ENCODE results near the gene TM9SF1. TPM values are rescaled to one million over a fixed set of nuclear protein-coding genes. Genes with fewer than 3 reads are reported as not detected.
A peak's percentile ranks its signal among the peaks of the same experiment; 100 is the strongest.

The TM9SF1 gene
- total and polyA plus RNA-seq, 2 of the 13 experiments (the other 11 are each of a cell fraction or from before 2014, with no cell fraction given) = 83.2 to 110 TPM

DNA sequence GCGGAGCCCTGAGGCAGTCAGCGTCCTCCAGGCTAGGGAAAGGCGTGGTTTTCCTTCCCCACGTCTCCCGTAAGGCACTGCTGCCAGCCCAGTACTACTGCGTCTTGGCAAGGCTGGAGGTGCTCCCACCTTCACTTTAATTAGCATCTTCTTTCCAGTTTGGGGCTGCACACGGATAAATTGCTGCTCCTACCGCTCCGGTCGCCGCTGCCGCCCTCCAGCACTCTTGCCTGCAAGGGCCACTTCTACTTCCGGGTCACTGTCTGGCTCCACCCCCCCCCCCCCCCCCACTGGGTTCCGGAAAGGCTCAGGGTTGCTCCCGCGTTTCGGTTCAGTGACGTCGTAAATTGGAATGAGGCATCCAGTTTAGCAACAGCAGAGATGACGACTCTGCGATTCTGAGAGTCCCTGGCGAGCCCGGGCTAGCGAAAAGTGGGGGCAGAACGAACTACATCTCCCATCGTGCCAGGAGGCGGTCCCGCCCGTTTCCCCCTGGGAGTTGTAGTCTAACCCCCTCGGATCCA is 36.9 kb upstream of the TM9SF1 start, which contains the start of gene NEDD8 (continued):
- TF ChIP-seq SIX1 (CRISPR knock-in tag; IDR thresholded peaks at IDR 0.05; ENCODE audit: borderline replicate concordance) = peak; percentile 40; the same call in 1 of the 2 replicates
- peak; percentile 39; the same call in 1 of the 2 replicates for TF ChIP-seq RBAK (CRISPR knock-in tag; IDR thresholded peaks at IDR 0.05)
- TF ChIP-seq KDM6A (CRISPR knock-in tag; IDR thresholded peaks at IDR 0.05; ENCODE audit: low read depth) = no peak; the same call in none of the 2 replicates
- TF ChIP-seq, protein P1, sequence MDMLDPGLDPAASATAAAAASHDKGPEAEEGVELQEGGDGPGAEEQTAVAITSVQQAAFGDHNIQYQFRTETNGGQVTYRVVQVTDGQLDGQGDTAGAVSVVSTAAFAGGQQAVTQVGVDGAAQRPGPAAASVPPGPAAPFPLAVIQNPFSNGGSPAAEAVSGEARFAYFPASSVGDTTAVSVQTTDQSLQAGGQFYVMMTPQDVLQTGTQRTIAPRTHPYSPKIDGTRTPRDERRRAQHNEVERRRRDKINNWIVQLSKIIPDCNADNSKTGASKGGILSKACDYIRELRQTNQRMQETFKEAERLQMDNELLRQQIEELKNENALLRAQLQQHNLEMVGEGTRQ (IDR thresholded peaks at IDR 0.05; ENCODE audit: low read depth, low read length) = no peak
- TF ChIP-seq, protein P1 (CRISPR knock-in tag; IDR thresholded peaks at IDR 0.05; ENCODE audit: borderline replicate concordance) = peak; percentile 53; the same call in 1 of the 2 replicates
- no peak for TF ChIP-seq ZNF577 (CRISPR knock-in tag; IDR thresholded peaks at IDR 0.05; ENCODE audit: borderline replicate concordance, low read depth)
- no peak; the same call in 1 of the 2 replicates for TF ChIP-seq RXRB (CRISPR knock-in tag; IDR thresholded peaks at IDR 0.05; ENCODE audit: borderline replicate concordance)
- TF ChIP-seq MBD4 (IDR thresholded peaks at IDR 0.05; ENCODE audit: borderline replicate concordance, low read length) = no peak
- no peak for TF ChIP-seq NFIC (IDR thresholded peaks at IDR 0.05; ENCODE audit: low read length)
- TF ChIP-seq, protein P2, sequence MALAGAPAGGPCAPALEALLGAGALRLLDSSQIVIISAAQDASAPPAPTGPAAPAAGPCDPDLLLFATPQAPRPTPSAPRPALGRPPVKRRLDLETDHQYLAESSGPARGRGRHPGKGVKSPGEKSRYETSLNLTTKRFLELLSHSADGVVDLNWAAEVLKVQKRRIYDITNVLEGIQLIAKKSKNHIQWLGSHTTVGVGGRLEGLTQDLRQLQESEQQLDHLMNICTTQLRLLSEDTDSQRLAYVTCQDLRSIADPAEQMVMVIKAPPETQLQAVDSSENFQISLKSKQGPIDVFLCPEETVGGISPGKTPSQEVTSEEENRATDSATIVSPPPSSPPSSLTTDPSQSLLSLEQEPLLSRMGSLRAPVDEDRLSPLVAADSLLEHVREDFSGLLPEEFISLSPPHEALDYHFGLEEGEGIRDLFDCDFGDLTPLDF (CRISPR knock-in tag; IDR thresholded peaks at IDR 0.05) = no peak
- TF ChIP-seq, protein P3, sequence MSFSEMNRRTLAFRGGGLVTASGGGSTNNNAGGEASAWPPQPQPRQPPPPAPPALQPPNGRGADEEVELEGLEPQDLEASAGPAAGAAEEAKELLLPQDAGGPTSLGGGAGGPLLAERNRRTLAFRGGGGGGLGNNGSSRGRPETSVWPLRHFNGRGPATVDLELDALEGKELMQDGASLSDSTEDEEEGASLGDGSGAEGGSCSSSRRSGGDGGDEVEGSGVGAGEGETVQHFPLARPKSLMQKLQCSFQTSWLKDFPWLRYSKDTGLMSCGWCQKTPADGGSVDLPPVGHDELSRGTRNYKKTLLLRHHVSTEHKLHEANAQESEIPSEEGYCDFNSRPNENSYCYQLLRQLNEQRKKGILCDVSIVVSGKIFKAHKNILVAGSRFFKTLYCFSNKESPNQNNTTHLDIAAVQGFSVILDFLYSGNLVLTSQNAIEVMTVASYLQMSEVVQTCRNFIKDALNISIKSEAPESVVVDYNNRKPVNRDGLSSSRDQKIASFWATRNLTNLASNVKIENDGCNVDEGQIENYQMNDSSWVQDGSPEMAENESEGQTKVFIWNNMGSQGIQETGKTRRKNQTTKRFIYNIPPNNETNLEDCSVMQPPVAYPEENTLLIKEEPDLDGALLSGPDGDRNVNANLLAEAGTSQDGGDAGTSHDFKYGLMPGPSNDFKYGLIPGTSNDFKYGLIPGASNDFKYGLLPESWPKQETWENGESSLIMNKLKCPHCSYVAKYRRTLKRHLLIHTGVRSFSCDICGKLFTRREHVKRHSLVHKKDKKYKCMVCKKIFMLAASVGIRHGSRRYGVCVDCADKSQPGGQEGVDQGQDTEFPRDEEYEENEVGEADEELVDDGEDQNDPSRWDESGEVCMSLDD (CRISPR knock-in tag; IDR thresholded peaks at IDR 0.05; ENCODE audit: borderline replicate concordance) = peak; percentile 32; the same call in 1 of the 2 replicates
- TF ChIP-seq, protein P4, sequence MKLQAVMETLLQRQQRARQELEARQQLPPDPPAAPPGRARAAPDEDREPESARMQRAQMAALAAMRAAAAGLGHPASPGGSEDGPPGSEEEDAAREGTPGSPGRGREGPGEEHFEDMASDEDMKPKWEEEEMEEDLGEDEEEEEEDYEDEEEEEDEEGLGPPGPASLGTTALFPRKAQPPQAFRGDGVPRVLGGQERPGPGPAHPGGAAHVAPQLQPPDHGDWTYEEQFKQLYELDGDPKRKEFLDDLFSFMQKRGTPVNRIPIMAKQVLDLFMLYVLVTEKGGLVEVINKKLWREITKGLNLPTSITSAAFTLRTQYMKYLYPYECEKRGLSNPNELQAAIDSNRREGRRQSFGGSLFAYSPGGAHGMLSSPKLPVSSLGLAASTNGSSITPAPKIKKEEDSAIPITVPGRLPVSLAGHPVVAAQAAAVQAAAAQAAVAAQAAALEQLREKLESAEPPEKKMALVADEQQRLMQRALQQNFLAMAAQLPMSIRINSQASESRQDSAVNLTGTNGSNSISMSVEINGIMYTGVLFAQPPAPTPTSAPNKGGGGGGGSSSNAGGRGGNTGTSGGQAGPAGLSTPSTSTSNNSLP (IDR thresholded peaks at IDR 0.05; ENCODE audit: low read depth, low read length) = peak; percentile 4; the same call in 1 of the 2 replicates
- no peak; the same call in 1 of the 2 replicates for TF ChIP-seq IRX3 (CRISPR knock-in tag; IDR thresholded peaks at IDR 0.05; ENCODE audit: borderline replicate concordance, low read depth)
- TF ChIP-seq POLR2G (IDR thresholded peaks at IDR 0.05; ENCODE audit: low read depth, low read length) = peak; percentile 92
- TF ChIP-seq ZFP36L2 (CRISPR knock-in tag; IDR thresholded peaks at IDR 0.05) = peak; percentile 43; the same call in 1 of the 2 replicates
- 0 out of 2 replicates have a peak, but pooled peaks have one; percentile 12 for TF ChIP-seq ZNF549 (CRISPR knock-in tag; IDR thresholded peaks at IDR 0.05)
- peak; percentile 66 for TF ChIP-seq YEATS4 (CRISPR knock-in tag; IDR thresholded peaks at IDR 0.05; ENCODE audit: borderline replicate concordance)
- TF ChIP-seq SMYD3 (CRISPR knock-in tag; IDR thresholded peaks at IDR 0.05) = no peak
- TF ChIP-seq ZNF713 (CRISPR knock-in tag; IDR thresholded peaks at IDR 0.05) = 0 out of 2 replicates have a peak, but pooled peaks have one; percentile 32
- peak; percentile 71 for TF ChIP-seq ZNF335 (CRISPR knock-in tag; IDR thresholded peaks at IDR 0.05)
- TF ChIP-seq ZBTB3 (CRISPR knock-in tag; IDR thresholded peaks at IDR 0.05; ENCODE audit: borderline replicate concordance, low read depth) = no peak
- TF ChIP-seq ZNF772 (CRISPR knock-in tag; IDR thresholded peaks at IDR 0.05) = peak; percentile 99
- peak; percentile 31 for TF ChIP-seq ZNF263 (CRISPR knock-in tag; IDR thresholded peaks at IDR 0.05)
- no peak for TF ChIP-seq ZNF446 (CRISPR knock-in tag; IDR thresholded peaks at IDR 0.05)
